ENCODE measurements around the gene HGD.

- TF ChIP-seq POLR2AphosphoS5 (IDR thresholded peaks at IDR 0.05; ENCODE audit: low read depth, low read length) = no peak
- TF ChIP-seq SIN3A (IDR thresholded peaks at IDR 0.05; ENCODE audit: borderline replicate concordance, low read depth, low read length) = no peak
- no peak for TF ChIP-seq FOXM1 (IDR thresholded peaks at IDR 0.05; ENCODE audit: low read depth)
- no peak for TF ChIP-seq RFX5 (IDR thresholded peaks at IDR 0.05; ENCODE audit: low read length)
- no peak for TF ChIP-seq USF1 (IDR thresholded peaks at IDR 0.05; ENCODE audit: borderline replicate concordance, low read depth)
- no peak for TF ChIP-seq CTCF (IDR thresholded peaks at IDR 0.05)
- no peak for TF ChIP-seq RXRA (IDR thresholded peaks at IDR 0.05; ENCODE audit: borderline replicate concordance, low read depth)
- TF ChIP-seq MAX (IDR thresholded peaks at IDR 0.05; ENCODE audit: low read depth) = no peak
- no peak for TF ChIP-seq RAD21 (IDR thresholded peaks at IDR 0.05; ENCODE audit: low read length)
- no peak for TF ChIP-seq ELF1 (IDR thresholded peaks at IDR 0.05)
- no peak for TF ChIP-seq TAF1 (IDR thresholded peaks at IDR 0.05; ENCODE audit: borderline replicate concordance, low read depth, low read length)
- no peak for TF ChIP-seq YY1 (IDR thresholded peaks at IDR 0.05; ENCODE audit: low read depth)
- no peak for TF ChIP-seq RCOR1 (IDR thresholded peaks at IDR 0.05; ENCODE audit: low read length)
- no peak for TF ChIP-seq SMC3 (IDR thresholded peaks at IDR 0.05; ENCODE audit: low read depth, low read length)
Measured at GRCh38 chr3:120688121-120688520, 6.1 kb upstream of the HGD start.

Measured in SK-N-SH (cell line).